ENCODE data around the gene KLHL29. TPM values are rescaled to one million over a fixed set of nuclear protein-coding genes. Genes with fewer than 3 reads are reported as not detected.

Gene KLHL29
- total RNA-seq, 1 experiment from 2014 or later = 3.8 TPM

DNA sequence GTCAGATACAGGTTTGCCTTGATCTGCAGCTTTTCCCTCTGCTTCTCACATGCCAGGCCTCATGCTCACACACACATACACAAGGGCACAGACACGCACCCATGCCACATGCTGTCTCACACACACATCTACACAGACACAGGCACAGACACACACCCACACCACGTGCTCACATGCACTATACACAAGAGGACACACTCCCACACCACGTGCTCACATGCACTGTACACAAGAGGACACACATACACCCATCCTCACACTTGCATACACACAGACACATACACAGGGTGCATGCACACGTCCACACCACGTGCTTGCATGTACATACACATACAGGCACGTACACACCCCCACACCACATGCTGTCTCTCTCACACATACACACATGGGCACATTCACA lies 288.1 kb downstream of the KLHL29 start:
- Histone ChIP-seq H4K20me1 (ENCODE audit: insufficient read depth, low read depth, low read length) (no peaks in the 10 kb centered on the region), H3K4me3 (ENCODE audit: low read length) (no peak overlapping the region), H3K9ac (ENCODE audit: low read length) (no peak overlapping the region), H3K9me2 (replicated peaks; ENCODE audit: insufficient read depth, low read length) (no peaks in the 10 kb centered on the region), H2AFZ (ENCODE audit: low read length) (no peak overlapping the region), H3K4me2 (ENCODE audit: low read depth, low read length, poor library complexity, severe bottlenecking) (no peak overlapping the region), H3K27ac (ENCODE audit: low read length) (no peak overlapping the region), H3K27me3 (ENCODE audit: low read length) (no peaks in the 10 kb centered on the region), H3K4me1 (ENCODE audit: low read length) (no peaks in the 10 kb centered on the region), H3K79me2 (ENCODE audit: low read length) (no peaks in the 10 kb centered on the region), H3K9me3 (ENCODE audit: low read length) (no peaks in the 10 kb centered on the region), H3K36me3 (ENCODE audit: insufficient read depth, low read length) (no peaks in the 10 kb centered on the region)
- DNase-seq = no peak

- no peaks in the 10 kb centered on the region for H3K9me3 ChIP-seq (ENCODE audit: low read length)
- H3K9me2 ChIP-seq (replicated peaks; ENCODE audit: insufficient read depth, low read length) = no peaks in the 10 kb centered on the region
- no peak overlapping the region for H2AFZ ChIP-seq (ENCODE audit: low read length)
- no peaks in the 10 kb centered on the region for H4K20me1 ChIP-seq (ENCODE audit: insufficient read depth, low read depth, low read length)
- no peaks in the 10 kb centered on the region for H3K36me3 ChIP-seq (ENCODE audit: insufficient read depth, low read length)
- no peaks in the 10 kb centered on the region for H3K79me2 ChIP-seq (ENCODE audit: low read length)
- no peaks in the 10 kb centered on the region for H3K27me3 ChIP-seq (ENCODE audit: low read length)
- H3K4me3 ChIP-seq (ENCODE audit: low read length) = no peak overlapping the region
- no peaks in the 10 kb centered on the region for H3K4me1 ChIP-seq (ENCODE audit: low read length)
- no peak overlapping the region for H3K9ac ChIP-seq (ENCODE audit: low read length)
- DNase-seq = peak; percentile 78
- no peak overlapping the region for H3K27ac ChIP-seq (ENCODE audit: low read length)
- H3K4me2 ChIP-seq (ENCODE audit: low read depth, low read length, poor library complexity, severe bottlenecking) = no peak overlapping the region
Observed at GRCh38 chr2:23673830-23674679, 289.1 kb downstream of the KLHL29 start.

GRCh38 chr2:23675506-23675905 lies 290.5 kb downstream of the KLHL29 start:
- Histone ChIP-seq H3K4me1 (ENCODE audit: low read length) (no peaks in the 10 kb centered on the region), H3K9me2 (replicated peaks; ENCODE audit: insufficient read depth, low read length) (no peaks in the 10 kb centered on the region), H3K4me3 (ENCODE audit: low read length) (no peak overlapping the region), H3K79me2 (ENCODE audit: low read length) (no peaks in the 10 kb centered on the region), H4K20me1 (ENCODE audit: insufficient read depth, low read depth, low read length) (no peaks in the 10 kb centered on the region), H3K4me2 (ENCODE audit: low read depth, low read length, poor library complexity, severe bottlenecking) (no peak overlapping the region), H3K36me3 (ENCODE audit: insufficient read depth, low read length) (no peaks in the 10 kb centered on the region), H3K9me3 (ENCODE audit: low read length) (no peaks in the 10 kb centered on the region), H2AFZ (ENCODE audit: low read length) (no peak overlapping the region), H3K27ac (ENCODE audit: low read length) (no peak overlapping the region), H3K9ac (ENCODE audit: low read length) (no peak overlapping the region), H3K27me3 (ENCODE audit: low read length) (no peaks in the 10 kb centered on the region)
- DNase-seq = no peak

DNA sequence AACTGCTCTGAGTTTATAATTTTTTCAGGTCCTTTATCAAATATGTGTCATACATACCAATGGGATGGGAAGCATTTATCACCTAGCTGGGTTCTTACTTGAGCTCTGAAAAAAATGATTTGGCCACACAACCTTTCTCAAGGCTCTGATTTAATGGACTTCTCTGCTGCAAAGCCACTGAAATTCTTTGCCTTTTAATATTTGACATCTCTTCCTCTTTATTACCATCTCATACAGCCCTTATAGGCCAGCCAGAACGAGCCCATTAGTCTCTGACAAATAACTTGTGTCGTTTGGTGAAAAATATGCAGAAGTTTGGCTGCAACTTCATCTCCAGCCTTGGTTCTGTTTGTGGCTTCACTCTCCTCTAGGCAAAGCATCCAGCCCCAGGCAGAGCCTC lies 292.9 kb downstream of the KLHL29 start:
- no peaks in the 10 kb centered on the region for H3K4me1 ChIP-seq (ENCODE audit: low read length)
- H3K36me3 ChIP-seq (ENCODE audit: insufficient read depth, low read length) = no peaks in the 10 kb centered on the region
- H3K9me2 ChIP-seq (replicated peaks; ENCODE audit: insufficient read depth, low read length) = no peaks in the 10 kb centered on the region
- no peaks in the 10 kb centered on the region for H3K27me3 ChIP-seq (ENCODE audit: low read length)
- H3K9ac ChIP-seq (ENCODE audit: low read length) = no peak overlapping the region
- H3K4me2 ChIP-seq (ENCODE audit: low read depth, low read length, poor library complexity, severe bottlenecking) = no peak overlapping the region
- no peak overlapping the region for H3K4me3 ChIP-seq (ENCODE audit: low read length)
- no peak overlapping the region for H3K27ac ChIP-seq (ENCODE audit: low read length)
- no peaks in the 10 kb centered on the region for H3K9me3 ChIP-seq (ENCODE audit: low read length)
- no peak for DNase-seq
- no peaks in the 10 kb centered on the region for H4K20me1 ChIP-seq (ENCODE audit: insufficient read depth, low read depth, low read length)
- no peaks in the 10 kb centered on the region for H3K79me2 ChIP-seq (ENCODE audit: low read length)
- no peak overlapping the region for H2AFZ ChIP-seq (ENCODE audit: low read length)

GRCh38 chr2:23679044-23679443 lies 294.1 kb downstream of the KLHL29 start:
- Histone ChIP-seq H3K36me3 (ENCODE audit: insufficient read depth, low read length) (no peaks in the 10 kb centered on the region), H2AFZ (ENCODE audit: low read length) (no peak overlapping the region), H3K4me3 (ENCODE audit: low read length) (no peak overlapping the region), H3K4me1 (ENCODE audit: low read length) (no peaks in the 10 kb centered on the region), H3K9me3 (ENCODE audit: low read length) (no peaks in the 10 kb centered on the region), H3K27me3 (ENCODE audit: low read length) (no peaks in the 10 kb centered on the region), H4K20me1 (ENCODE audit: insufficient read depth, low read depth, low read length) (0 out of 2 replicates have a peak, but pooled peaks cover 4% of the 10 kb centered on the region), H3K79me2 (ENCODE audit: low read length) (no peaks in the 10 kb centered on the region), H3K9me2 (replicated peaks; ENCODE audit: insufficient read depth, low read length) (no peaks in the 10 kb centered on the region), H3K4me2 (ENCODE audit: low read depth, low read length, poor library complexity, severe bottlenecking) (no peak overlapping the region), H3K9ac (ENCODE audit: low read length) (no peak overlapping the region), H3K27ac (ENCODE audit: low read length) (no peak overlapping the region)
- no peak for DNase-seq

DNA sequence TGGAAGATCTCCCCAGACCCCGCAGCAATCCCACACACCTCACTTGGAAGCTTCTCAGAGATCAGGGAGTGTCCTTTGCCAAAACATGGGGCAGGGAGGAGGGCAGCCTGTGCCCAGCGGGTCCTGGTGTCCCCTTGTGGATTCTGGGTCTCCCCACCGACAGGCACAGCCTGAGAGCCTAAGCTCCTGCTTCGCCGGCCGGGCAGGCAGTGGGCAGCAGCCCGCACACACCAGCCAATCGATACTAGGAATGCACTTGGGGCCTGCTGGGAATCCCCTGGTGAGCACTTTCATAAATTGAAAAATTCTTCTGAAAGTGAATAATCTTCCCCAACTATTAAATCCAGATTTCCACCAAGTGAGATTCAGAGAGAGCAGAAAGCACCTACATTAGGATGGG lies 296.0 kb downstream of the KLHL29 start:
- no peak for DNase-seq
- Histone ChIP-seq H3K9me2 (replicated peaks; ENCODE audit: insufficient read depth, low read length) (no peaks in the 10 kb centered on the region), H4K20me1 (ENCODE audit: insufficient read depth, low read depth, low read length) (0 out of 2 replicates have a peak, but pooled peaks cover 4% of the 10 kb centered on the region), H3K9me3 (ENCODE audit: low read length) (no peaks in the 10 kb centered on the region), H3K36me3 (ENCODE audit: insufficient read depth, low read length) (no peaks in the 10 kb centered on the region), H3K4me2 (ENCODE audit: low read depth, low read length, poor library complexity, severe bottlenecking) (no peak overlapping the region), H3K27me3 (ENCODE audit: low read length) (no peaks in the 10 kb centered on the region), H3K4me3 (ENCODE audit: low read length) (no peak overlapping the region), H3K79me2 (ENCODE audit: low read length) (no peaks in the 10 kb centered on the region), H3K27ac (ENCODE audit: low read length) (no peak overlapping the region), H3K4me1 (ENCODE audit: low read length) (no peaks in the 10 kb centered on the region), H3K9ac (ENCODE audit: low read length) (no peak overlapping the region), H2AFZ (ENCODE audit: low read length) (no peak overlapping the region)

DNA sequence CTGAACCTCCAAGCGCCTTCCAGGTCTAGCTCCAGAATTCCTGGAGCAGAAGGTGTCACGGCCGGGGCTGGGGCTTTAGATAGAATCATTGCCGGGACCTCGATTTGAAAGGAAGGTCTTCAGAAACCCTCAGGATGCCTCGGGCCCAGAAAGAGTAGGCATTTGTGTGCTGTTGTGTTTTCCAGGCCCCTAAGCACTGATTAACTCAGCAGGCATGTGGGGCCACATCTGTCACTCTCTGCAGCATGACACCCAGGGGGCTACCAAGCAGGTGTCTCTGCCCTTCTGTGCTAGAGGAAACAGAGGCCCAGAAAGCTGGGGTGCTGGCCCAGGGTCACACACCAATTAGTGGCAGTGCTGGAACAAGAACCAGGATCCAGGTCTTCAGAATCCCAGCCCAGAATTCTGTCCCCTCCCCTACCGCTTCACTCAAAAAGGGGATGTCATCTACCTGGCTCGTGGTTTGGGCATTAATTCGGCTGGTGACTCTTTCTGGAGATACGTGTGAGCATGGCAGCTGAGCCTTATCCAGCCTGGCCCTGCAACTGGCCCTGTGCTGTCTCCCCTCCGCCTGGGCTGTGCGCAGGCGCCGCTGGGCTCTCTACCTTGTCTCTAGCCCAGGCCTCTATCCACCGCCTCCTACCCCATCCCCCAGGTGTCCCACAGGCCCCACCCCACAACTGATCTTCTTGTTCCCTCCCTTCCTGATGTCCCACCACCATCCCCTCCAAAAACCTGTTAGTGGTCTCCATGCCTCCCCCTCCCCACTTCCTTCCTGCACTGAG lies 296.6 kb downstream of the KLHL29 start:
- Histone ChIP-seq H3K9me3 (ENCODE audit: low read length) (no peaks in the 10 kb centered on the region), H3K79me2 (ENCODE audit: low read length) (no peaks in the 10 kb centered on the region), H3K9ac (ENCODE audit: low read length) (no peak overlapping the region), H4K20me1 (ENCODE audit: insufficient read depth, low read depth, low read length) (0 out of 2 replicates have a peak, but pooled peaks cover 4% of the 10 kb centered on the region), H3K27me3 (ENCODE audit: low read length) (no peaks in the 10 kb centered on the region), H2AFZ (ENCODE audit: low read length) (no peak overlapping the region), H3K4me3 (ENCODE audit: low read length) (no peak overlapping the region), H3K27ac (ENCODE audit: low read length) (no peak overlapping the region), H3K9me2 (replicated peaks; ENCODE audit: insufficient read depth, low read length) (no peaks in the 10 kb centered on the region), H3K36me3 (ENCODE audit: insufficient read depth, low read length) (no peaks in the 10 kb centered on the region), H3K4me2 (ENCODE audit: low read depth, low read length, poor library complexity, severe bottlenecking) (no peak overlapping the region), H3K4me1 (ENCODE audit: low read length) (no peaks in the 10 kb centered on the region)
- DNase-seq = no peak

DNA sequence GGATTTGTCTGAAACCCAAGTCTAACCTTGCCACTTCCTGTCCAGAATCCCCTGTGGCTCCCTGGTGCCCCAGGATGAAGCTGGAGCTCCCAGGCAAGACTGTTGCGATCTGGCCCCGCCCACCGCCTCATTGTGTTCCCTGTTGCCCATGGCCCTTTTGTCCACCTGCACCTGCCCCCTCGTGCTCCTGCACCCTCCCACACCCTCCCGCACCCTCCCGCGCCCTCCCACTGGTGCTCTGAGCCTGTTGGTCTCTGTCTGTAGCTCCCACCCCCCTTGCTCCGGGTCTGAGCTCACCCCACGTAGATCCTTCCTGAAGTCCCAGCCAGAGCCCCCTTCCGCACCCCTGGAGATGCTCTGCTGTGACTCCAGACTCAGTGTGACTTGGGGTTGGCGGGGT lies 297.5 kb downstream of the KLHL29 start:
- H3K9me2 ChIP-seq (replicated peaks; ENCODE audit: insufficient read depth, low read length) = no peaks in the 10 kb centered on the region
- no peak overlapping the region for H3K27ac ChIP-seq (ENCODE audit: low read length)
- no peaks in the 10 kb centered on the region for H3K4me1 ChIP-seq (ENCODE audit: low read length)
- no peak overlapping the region for H3K4me2 ChIP-seq (ENCODE audit: low read depth, low read length, poor library complexity, severe bottlenecking)
- no peak for DNase-seq
- H3K79me2 ChIP-seq (ENCODE audit: low read length) = no peaks in the 10 kb centered on the region
- H2AFZ ChIP-seq (ENCODE audit: low read length) = no peak overlapping the region
- H3K9ac ChIP-seq (ENCODE audit: low read length) = no peak overlapping the region
- no peaks in the 10 kb centered on the region for H3K9me3 ChIP-seq (ENCODE audit: low read length)
- no peak overlapping the region for H3K4me3 ChIP-seq (ENCODE audit: low read length)
- no peaks in the 10 kb centered on the region for H3K27me3 ChIP-seq (ENCODE audit: low read length)
- H4K20me1 ChIP-seq (ENCODE audit: insufficient read depth, low read depth, low read length) = 0 out of 2 replicates have a peak, but pooled peaks cover 4% of the 10 kb centered on the region
- no peaks in the 10 kb centered on the region for H3K36me3 ChIP-seq (ENCODE audit: insufficient read depth, low read length)
